COLO668 (cell line): Measurements from ENCODE around the gene SLC5A12.

Source experiments
- DNase-seq: peaks from one replicate; lab custom pipeline; 2025; ENCODE audit not compliant: unreplicated experiment; lab: John Stamatoyannopoulos, UW

SLC5A12 gene

DNA sequence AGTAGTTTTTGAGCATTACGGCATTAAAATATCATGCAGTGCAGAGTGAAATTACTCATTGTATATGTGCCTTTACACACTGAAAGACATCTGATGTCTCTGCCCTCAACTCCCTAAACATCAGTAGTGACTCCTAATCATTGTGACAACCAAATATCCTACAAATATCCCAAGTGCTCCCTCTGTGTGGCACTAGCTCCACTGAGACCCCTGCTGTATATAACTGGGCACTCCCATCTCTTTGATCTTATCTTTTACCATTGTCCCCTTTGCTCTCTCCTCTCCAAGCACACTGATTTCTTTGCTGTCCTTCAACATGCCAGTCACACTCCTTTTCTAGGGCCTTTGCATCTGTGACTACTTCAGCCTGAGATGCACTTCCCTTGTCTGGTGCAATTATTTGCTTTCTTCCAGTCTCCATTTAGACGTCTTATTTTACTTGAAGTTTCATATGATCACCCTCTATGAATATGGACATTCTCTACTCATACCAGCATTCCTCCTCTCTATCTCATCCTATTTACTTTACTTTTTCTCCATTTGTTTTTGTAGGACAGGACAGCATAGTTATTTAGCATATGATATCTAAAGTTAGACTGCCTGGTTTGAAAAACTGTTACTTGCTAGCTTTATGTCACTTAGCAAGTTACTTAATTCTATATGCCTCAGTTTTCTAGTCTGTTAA, 2.4 kb downstream of the SLC5A12 start:
- DNase-seq, result no peak

DNA sequence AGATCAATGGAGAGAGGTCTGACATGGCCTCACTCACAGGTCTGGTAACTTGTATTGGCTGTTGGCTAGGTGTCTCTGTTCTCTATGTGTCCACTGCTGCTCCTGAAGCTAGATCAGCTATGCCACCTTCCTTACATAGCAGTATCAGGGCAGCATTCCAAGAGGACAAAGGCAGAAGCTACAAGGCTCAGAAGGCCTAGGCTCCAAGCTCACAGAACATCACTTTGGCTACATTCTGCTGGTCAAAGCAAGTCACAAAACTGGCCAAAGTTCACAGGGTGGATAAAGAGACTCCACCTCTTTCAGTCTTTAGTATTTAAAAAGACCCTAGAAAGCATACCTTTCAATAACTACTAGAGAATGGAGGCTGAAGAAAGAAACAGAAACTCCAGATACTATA, 4.1 kb downstream of the SLC5A12 start:
- DNase-seq, result no peak

DNA sequence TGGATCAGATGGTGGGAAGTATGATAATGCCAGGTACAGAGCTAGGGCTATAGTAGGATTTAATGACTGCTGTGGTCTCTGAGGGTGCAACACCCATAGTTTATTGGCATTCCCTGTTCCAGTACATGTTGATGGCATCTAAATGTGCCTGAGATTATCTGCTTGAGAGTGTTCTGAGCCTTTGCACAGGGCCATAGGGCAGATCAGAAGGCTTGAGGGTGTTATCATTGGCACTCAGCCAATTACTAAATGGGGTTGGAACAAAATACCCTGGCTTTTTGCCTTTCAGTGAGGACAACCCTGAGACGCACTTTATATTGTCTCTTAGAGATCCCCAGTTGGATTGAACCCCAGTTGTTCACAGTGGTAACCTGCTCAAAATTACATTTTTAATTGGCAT, 6.7 kb downstream of the SLC5A12 start:
- peak; percentile 16 for DNase-seq

DNA sequence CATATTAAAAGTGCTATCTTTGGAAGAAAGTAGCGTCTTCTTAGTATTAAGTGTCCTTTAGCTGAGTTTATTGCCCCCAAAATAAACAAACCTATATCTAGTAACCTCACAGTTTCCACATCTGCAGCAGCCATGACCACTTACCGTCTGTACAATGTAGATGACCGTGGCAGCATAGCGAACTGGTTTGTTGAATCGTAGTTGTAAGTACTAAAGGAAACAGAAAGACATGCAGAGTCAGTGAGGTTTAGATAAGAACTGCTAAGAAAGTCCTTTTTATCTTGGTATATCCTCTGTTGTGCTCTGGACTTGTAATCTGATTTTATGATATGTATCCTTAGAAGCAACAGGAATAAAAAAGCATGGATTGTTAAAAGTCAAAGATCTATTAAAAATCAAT, 9.4 kb downstream of the SLC5A12 start:
- no peak for DNase-seq

DNA sequence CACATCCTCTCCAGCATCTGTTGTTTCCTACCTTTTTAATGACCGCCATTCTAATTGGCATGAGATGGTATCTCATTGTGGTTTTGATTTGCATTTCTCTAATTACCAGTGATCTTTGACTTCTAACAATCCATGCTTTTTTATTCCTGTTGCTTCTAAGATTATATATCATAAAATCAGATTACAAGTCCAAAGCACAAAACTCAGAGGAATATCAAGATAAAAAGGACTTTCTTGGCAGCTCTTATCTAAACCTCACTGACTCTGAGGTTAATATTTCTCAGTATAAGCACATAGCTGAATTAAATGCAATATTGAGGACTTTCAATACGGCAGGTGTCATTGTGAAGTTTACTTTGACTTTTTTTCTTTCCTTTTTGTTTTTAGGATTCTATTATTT, 11.4 kb downstream of the SLC5A12 start:
- DNase-seq, result no peak

DNA sequence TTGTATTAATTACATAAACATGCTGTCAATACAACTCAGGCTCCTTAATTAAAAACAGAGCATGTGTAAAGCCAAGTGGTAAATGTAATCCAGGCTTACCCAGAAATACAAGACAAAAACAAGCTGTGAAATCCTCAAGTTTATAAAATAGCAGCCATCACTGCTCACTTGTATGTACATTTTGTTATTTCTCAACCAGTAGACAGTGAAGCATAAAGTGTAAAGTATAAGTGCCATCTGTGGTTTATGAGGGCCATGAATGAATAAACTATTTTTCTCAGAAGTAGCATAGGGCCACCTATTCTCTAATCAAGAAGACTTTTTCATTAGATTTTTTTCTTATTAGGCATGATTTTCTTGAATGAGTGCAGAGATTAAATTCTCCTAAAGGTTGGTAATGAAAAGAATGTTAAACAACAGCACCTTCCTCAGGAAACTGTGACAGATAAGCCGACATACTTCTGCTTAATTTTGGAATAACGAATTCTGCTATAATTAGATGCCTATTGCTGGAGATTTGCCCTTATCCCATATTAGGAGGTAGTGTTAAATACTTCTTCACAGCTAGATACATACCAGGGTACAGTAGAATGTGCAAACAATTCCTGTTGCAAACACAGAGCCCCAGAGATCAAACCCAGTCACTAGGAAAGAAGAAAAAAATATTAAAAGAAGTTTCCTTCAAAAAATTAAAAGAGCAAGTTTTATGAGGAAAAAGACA, 13.0 kb downstream of the SLC5A12 start:
- DNase-seq, result no peak

DNA sequence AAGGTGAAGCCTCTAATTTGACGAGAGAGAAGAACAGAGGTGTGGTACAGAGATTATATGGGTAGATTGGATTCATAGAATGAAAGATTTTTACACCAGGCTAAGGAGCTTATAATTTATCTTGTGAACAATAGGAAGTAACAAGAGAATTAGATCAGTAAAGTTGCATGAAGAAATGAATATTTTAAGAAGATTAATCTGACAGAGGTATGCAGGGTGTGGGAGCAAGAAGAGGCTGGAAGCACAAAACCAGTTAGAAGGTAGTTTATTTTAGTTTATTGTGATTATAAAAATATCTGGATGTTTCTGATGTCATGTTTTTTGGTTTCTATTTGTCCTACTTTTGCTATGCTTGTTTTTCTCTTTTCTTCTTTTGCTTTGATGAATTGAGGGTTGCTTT, 15.7 kb downstream of the SLC5A12 start:
- no peak for DNase-seq

DNA sequence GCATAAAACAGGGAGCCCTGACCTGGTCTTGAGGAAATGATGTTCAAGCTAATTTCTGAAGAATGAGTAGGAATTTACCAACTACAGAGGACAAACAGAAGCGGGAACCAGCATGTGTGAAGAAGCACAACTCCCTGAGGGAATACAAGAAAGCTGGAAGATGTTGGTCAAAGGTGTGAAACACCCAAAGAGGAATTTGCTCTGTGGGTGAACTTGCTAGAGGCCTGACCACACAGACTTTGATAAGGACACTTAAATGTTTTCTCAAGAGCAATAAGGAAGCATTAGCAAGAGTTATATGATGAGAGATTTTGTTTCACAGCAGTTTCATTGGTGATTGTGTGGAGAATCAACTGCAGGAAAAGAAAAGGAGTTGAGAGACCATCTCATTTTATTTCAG, 17.6 kb downstream of the SLC5A12 start:
- no peak for DNase-seq

DNA sequence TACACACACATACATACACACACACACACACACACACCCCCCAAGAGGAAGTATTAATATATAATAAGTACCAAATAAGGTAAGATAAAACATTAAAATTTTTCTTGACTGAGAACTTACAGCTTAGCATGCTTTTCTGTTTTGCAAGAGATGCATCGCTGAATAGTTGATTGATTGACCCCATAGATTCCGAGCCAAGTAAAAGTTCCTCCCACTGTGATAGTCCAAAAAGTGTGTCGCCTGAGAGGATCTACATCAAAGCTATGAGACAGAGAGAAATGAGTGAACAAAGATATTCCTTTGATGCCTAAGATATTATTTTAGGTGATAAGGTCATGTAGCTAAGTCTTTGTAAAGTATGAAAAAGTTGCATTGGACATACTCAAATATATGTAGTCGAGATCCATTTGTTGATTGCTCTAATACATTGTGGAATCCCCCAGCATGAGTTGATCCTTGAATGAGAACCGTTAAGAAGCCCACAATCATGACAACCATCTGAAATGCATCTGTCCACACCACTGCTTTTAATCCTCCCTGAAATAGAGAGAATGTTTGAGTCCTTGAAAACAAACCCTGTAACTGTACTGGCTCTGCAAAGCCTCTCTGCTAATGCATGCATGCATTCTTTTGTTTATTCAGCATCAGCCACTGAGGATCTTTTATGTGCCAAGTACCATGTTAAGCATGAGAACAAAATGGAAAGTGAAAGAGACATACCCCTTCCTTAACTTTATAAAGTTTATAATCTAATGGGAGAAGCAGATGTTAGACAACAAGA, 18.3 kb downstream of the SLC5A12 start:
- DNase-seq, result no peak

DNA sequence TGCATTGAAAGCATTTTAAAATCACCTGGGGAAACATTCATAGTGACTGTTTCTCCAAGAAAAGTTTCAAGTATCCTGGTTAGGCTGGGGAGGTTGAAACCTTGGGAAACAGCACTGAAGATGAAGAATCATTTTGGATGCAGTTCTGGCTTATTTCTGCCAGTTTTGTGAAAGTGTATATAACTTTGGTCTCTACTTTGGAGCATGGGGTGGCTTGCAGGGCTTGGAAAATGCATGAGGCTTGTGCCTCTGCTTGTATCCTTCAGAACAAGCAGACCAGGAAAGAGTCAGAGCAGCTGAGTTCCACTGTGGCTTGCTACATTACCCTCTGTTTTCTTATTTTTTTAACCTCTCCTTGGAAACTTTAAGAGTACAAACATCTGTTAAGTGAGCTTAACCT, 19.5 kb downstream of the SLC5A12 start:
- DNase-seq, result no peak

DNA sequence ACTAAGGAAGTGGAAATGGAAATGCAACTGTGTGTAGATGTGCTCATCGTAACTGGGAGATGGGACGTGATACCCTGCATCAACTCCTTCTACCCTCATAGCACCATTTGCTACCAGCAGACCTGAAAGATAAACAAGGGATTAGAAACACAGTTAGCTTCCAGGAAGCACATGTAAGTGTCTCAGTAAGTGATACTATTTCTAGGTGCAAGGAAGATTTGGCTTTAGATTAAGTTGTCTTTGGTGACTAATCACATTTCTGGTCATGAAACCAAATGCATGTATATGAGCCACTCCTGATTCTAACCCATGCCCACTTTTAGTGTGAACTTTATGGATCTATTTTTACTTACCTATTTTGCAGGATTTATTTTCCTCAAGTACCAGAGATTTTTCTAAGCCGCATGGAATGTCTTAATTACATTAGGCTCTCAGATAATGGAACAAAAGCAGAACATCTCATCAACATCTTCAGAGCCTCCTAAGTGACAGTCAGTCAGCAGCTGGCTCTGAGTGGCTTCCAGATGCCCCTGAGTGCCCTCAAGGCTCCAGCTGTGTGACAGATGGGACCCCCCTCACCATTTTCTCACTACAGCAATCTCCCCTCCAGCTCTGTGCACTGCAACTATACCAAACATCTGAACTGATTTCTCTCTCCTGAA, 21.2 kb downstream of the SLC5A12 start:
- DNase-seq, result no peak

DNA sequence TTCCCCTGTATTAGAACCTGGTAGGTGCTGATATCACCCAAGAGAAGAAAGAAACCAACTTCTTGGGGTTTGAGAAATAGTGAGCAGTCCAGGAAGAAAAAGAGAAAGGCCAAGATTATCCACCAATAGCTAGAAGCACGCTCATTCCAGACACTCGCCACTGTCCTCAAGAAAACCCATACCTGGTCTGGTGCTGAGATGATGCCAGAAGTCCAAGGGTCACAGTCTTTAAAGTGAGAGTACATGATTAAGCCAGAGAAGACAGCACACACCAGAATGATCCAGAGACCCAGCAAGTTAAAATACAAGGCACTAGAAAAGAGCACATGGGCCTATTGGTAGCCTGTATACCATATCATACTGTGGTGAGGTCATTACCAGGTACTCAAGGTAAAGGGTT, 23.6 kb downstream of the SLC5A12 start:
- DNase-seq, result no peak

DNA sequence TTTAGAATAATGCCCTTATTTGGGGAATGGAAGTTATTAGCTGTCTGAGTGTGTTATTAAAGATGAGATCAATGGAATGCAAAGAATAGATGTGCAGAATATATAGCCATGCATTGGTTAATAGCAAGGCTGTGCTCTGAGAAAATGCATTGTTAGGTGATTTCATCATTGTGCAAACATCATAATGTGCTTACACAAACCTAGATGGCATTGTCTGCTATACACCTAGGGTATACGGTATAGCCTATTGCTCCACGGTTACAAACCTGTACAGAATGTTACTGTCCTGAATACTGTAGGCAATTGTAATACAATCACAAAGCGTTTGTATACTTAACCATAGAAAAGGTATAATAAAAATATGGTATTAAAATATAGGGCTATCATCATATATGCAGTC, 25.5 kb downstream of the SLC5A12 start:
- DNase-seq, result peak; percentile 16

DNA sequence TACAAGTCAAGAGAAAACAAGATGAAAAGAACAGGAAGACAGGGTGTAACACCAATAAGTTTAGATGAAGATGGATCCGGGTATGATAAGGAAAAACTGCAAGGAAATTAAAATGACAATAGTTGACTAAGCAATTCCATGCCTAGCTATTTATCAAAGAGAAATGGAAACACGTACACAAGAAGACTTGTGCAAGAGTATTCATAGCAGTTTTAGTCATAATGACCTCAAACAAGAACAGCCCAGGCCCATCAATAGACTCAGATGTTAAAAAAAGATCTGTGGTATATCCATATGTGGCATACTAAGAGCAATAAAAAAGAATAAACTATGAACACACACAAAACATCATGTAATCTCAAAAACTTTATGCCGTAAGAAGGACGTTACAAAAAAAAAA, 33.2 kb downstream of the SLC5A12 start:
- DNase-seq, result no peak

DNA sequence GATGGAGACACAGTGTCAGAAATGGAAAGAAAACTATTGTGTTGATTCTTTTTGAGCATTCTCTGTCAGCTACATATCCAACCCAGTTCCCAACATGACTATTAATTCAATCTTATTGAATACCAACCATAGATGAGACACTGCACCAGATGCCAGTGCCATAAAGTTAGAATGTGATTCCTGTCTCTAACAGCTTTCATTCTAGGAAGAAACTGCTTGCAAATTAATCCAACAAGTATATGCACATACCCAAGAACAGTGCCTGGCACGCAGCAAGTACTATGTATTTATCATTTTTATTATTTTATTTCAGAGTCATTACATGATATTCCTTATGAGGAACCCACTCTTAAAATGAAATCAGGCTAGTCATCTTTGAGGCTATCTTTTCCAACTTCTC, 34.5 kb downstream of the SLC5A12 start:
- DNase-seq, result no peak

DNA sequence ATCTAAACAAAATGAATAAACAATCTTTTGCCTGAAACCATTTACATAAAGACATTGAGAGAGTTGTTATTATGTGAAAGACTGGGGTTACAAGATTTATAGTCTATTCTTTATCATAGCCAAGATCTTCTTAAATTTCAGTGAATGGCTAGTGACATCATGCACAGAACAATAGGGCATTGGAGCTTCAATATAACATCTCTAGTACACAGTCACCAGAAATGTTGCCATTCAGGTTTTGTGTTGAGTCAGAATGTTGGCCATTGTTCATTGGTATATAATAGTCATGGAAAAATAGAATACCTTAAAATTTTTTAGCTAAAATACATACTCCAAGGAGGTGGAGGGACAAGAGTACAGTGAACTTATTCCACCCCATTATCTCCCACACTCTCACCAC, 44.3 kb downstream of the SLC5A12 start:
- DNase-seq, result no peak

DNA sequence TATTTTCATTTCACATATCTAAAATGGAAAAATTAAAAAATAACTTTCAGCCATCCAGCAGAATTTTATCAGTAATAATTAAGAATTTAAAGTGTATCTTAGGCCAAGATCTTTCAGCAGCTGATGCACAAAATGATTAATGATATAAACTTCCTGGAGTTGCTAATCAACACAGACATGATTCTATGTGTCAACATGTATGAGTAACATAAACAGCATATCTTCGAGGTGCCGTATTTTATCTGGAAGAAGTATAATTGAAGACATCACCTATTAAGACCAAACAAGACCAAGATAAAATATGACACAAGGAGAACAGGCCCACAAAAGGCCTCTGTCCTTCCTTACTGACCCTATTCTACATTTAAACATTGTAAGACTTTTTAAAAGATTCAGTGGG, 45.2 kb downstream of the SLC5A12 start:
- DNase-seq, result no peak

DNA sequence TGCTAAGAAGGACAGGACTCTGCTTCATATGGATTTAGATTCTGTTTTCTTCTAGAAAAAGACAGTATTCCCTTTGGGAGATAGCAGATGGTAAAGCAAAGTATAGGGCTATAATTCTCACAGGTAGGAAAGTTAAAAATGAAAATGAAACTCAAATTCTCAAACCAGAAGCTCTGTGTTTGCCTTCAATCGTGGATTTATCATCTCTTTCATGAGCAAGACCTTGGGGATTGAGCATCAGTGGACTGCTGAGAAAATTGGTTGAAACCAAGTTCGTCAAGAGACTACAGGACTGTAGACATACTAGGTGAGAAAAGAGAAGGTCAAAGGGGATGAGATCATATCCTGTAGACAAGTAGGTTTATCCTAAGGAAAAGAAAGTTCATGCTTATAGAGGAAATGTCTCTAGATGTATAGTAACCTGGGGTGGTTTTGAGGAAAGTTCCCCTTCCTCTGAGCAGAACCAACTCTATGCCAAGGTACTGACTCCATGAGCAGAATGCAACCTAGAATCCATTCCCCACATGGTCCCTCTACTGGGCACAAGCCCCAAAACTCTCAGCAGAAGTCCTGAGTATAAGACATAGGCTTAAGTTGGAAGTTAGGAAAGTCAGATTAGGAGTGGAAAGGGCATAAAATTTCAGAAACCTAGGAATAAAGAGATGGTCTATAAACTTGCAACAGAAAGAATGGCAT, 46.5 kb downstream of the SLC5A12 start:
- no peak for DNase-seq

DNA sequence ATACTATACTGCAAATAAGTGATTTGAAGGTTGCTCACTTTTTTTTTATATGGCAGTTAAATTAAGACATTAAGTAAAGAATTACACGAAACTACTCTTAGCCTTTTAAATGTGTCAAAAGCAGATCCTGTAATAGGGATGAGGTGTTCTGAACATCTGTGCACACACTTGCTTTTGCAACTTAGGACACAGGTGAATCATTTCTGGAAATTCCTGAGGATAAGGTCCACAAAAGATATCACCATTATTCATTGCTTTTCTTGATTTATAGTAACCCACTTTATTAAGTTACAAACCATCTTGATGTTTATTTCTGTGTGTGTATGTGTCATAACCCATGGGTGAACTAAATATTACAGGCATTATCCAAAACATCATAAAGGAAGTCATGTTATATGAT, 55.9 kb downstream of the SLC5A12 start:
- DNase-seq, result no peak

DNA sequence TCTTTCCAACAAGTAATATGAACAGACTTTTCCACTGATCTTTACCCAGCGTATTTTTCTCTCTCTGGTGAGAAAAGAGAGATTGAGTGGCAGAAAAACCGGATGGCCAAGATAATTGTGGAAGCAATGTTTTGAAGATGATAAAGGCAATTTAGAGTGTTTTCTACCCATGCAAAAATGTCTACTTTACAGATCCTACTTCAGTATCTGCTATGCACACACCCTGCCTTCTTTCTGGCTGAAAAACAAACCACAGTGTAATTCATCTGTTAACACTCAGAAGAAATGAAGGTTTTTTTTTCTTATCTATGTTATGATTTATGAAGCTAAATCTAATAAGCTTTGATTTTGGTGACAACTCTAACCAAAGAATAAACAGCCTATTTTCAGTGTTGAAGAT, 56.8 kb downstream of the SLC5A12 start:
- DNase-seq, result no peak

DNA sequence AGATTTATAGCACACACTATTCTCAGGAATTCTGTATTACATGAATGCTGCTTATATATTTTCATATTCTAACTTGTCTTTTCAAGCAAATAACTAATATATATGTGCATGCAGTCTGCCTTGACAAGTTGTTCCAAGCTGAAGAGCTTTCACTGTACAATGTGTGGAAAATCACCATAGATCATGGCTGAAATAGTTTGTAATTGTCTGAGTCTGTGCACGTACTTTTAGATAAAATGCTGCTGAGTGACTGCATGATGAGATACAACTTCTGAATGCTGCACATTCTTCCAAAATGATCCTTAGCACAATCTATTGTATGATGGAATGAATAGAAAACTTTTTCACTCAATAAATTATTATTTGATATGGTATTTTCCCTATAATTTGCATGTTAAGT, 58.9 kb downstream of the SLC5A12 start:
- no peak for DNase-seq
